ENCODE data around the gene CDK4. TPM values are rescaled to one million over a fixed set of nuclear protein-coding genes. Genes with fewer than 3 reads are reported as not detected.

CDK4 gene
- total and polyA plus RNA-seq, 4 donors, result 28.1 to 69.1 (median 38.2) TPM

DNA sequence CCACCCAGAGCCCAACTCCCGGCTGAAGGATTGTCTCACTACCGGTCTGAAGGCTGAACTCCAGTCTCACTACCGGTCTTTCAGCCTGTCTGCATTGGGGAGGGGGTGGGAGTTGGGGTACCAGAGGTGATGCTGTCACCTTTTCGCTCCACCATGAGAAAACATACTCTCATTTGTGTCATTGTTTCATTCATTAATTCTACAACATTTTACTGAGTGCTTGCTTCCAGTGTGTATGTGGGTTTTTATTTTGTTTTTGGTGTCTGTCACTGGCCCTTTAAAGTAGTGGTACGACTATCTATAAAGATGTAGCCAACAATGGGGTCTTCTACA is 524 bp upstream of the CDK4 start:
- H3K9ac ChIP-seq (ENCODE audit: low read depth in 1 of 2, low read length in 2 of 2), result peak overlapping the region in 1 of 2 donors; percentile 40
- peak in 1 of 2 donors; percentile 4 for TF ChIP-seq EGR1 (IDR thresholded peaks at IDR 0.05; ENCODE audit: low read depth in 2 of 2)
- peak; percentile 28 for TF ChIP-seq SP1 (IDR thresholded peaks at IDR 0.05)
- TF ChIP-seq YY1 (IDR thresholded peaks at IDR 0.05), result no peak
- no peak for TF ChIP-seq HNF4A (conservative IDR thresholded peaks at IDR 0.05)
- TF ChIP-seq TAF1 (conservative IDR thresholded peaks at IDR 0.05), result no peak
- no peak for TF ChIP-seq MAX (IDR thresholded peaks at IDR 0.05)
- no peak for TF ChIP-seq GABPA (IDR thresholded peaks at IDR 0.05 in 1 of 2, conservative IDR thresholded peaks at IDR 0.05 in 1 of 2)
- peaks cover 4 to 13% (median 11%) of the 10 kb centered on the region in 4 donors for H3K36me3 ChIP-seq (ENCODE audit: control insufficient read depth in 4 of 4, insufficient read depth in 3 of 4, low read depth in 1 of 4, low read length in 3 of 4)
- H3K27ac ChIP-seq (ENCODE audit: low read depth in 1 of 2, low read length in 2 of 2), result peak overlapping the region; percentile 26 to 29
- H3K4me1 ChIP-seq (ENCODE audit: control insufficient read depth in 4 of 4, insufficient read depth in 4 of 4, low read length in 3 of 4), result peaks cover 6 to 35% (median 27%) of the 10 kb centered on the region in 4 donors
- 3% methylated on average over 5 of the region's 5 CpGs for WGBS
- H3K27me3 ChIP-seq (ENCODE audit: control insufficient read depth in 4 of 4, insufficient read depth in 4 of 4, low read length in 3 of 4), result no peaks in the 10 kb centered on the region
- no peaks in the 10 kb centered on the region for H3K9me3 ChIP-seq (ENCODE audit: control insufficient read depth in 4 of 4, low read length in 3 of 4)
- no peak for DNase-seq (ENCODE audit: low spot score)
- H3K4me3 ChIP-seq (ENCODE audit: low read depth in 1 of 3, low read length in 3 of 3), result peak overlapping the region in 2 of 3 donors; percentile 20 to 27

- no peak for DNase-seq (ENCODE audit: low spot score)
- H3K9ac ChIP-seq (ENCODE audit: low read depth in 1 of 2, low read length in 2 of 2), result peak overlapping the region in 1 of 2 donors; percentile 83
- H3K27me3 ChIP-seq (ENCODE audit: control insufficient read depth in 4 of 4, insufficient read depth in 4 of 4, low read length in 3 of 4), result no peaks in the 10 kb centered on the region
- H3K4me1 ChIP-seq (ENCODE audit: control insufficient read depth in 4 of 4, insufficient read depth in 4 of 4, low read length in 3 of 4), result peaks cover 6 to 30% (median 23%) of the 10 kb centered on the region in 4 donors
- peak overlapping the region; percentile 69 to 83 for H3K27ac ChIP-seq (ENCODE audit: low read depth in 1 of 2, low read length in 2 of 2)
- no peaks in the 10 kb centered on the region for H3K9me3 ChIP-seq (ENCODE audit: control insufficient read depth in 4 of 4, low read length in 3 of 4)
- H3K4me3 ChIP-seq (ENCODE audit: low read depth in 1 of 3, low read length in 3 of 3), result peak overlapping the region; percentile 85 to 87 (median 85)
- H3K36me3 ChIP-seq (ENCODE audit: control insufficient read depth in 4 of 4, insufficient read depth in 3 of 4, low read depth in 1 of 4, low read length in 3 of 4), result peaks cover 4 to 22% (median 15%) of the 10 kb centered on the region in 4 donors
- TF ChIP-seq NR2F2 (IDR thresholded peaks at IDR 0.05) (no peak), HNF4G (IDR thresholded peaks at IDR 0.05) (no peak), FOXA2 (IDR thresholded peaks at IDR 0.05) (no peak), MAX (IDR thresholded peaks at IDR 0.05) (no peak), JUND (IDR thresholded peaks at IDR 0.05) (no peak), TAF1 (conservative IDR thresholded peaks at IDR 0.05) (no peak), SP1 (IDR thresholded peaks at IDR 0.05) (no peak), YY1 (IDR thresholded peaks at IDR 0.05) (no peak), RXRA (IDR thresholded peaks at IDR 0.05) (no peak), HNF4A (conservative IDR thresholded peaks at IDR 0.05) (no peak), ZBTB33 (IDR thresholded peaks at IDR 0.05) (no peak), GABPA (IDR thresholded peaks at IDR 0.05 in 1 of 2, conservative IDR thresholded peaks at IDR 0.05 in 1 of 2) (no peak)
- TF ChIP-seq, protein P1, sequence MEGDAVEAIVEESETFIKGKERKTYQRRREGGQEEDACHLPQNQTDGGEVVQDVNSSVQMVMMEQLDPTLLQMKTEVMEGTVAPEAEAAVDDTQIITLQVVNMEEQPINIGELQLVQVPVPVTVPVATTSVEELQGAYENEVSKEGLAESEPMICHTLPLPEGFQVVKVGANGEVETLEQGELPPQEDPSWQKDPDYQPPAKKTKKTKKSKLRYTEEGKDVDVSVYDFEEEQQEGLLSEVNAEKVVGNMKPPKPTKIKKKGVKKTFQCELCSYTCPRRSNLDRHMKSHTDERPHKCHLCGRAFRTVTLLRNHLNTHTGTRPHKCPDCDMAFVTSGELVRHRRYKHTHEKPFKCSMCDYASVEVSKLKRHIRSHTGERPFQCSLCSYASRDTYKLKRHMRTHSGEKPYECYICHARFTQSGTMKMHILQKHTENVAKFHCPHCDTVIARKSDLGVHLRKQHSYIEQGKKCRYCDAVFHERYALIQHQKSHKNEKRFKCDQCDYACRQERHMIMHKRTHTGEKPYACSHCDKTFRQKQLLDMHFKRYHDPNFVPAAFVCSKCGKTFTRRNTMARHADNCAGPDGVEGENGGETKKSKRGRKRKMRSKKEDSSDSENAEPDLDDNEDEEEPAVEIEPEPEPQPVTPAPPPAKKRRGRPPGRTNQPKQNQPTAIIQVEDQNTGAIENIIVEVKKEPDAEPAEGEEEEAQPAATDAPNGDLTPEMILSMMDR (IDR thresholded peaks at IDR 0.05; ENCODE audit: low read depth, low read length, missing input control), result no peak
- TF ChIP-seq, protein P2, sequence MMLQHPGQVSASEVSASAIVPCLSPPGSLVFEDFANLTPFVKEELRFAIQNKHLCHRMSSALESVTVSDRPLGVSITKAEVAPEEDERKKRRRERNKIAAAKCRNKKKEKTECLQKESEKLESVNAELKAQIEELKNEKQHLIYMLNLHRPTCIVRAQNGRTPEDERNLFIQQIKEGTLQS (IDR thresholded peaks at IDR 0.05), result no peak
- WGBS, result 22% methylated on average over 8 of the region's 8 CpGs
Measured at GRCh38 chr12:57751432-57751787, 700 bp downstream of the CDK4 start.
